Brain microvascular endothelial cell (primary cell): ENCODE measurements around the gene CIAPIN1.

Experiments
- DNase-seq: peaks from one replicate; pipeline ENCODE4 v3.0.0-alpha.2; 2020
- H3K27ac ChIP-seq: fragments of 250-450 bp; sonication (Bioruptor Pico); 2 replicates; pipeline ENCODE4 v1.5.1; 2020; ENCODE audit warnings: mild to moderate bottlenecking, moderate library complexity
- H3K27me3 ChIP-seq: fragments of 250-450 bp; sonication (Bioruptor Pico); replicated peaks from 2 replicates; pipeline ENCODE4 v1.5.1; 2020; ENCODE audit warnings: mild to moderate bottlenecking
- H3K36me3 ChIP-seq: fragments of 250-450 bp; sonication (Bioruptor Pico); replicated peaks from 2 replicates; pipeline ENCODE4 v1.5.1; 2020; ENCODE audit warnings: mild to moderate bottlenecking
- H3K4me3 ChIP-seq: 2 replicates; pipeline ENCODE4 v1.5.1; 2011; ENCODE audit warnings: low read depth, mild to moderate bottlenecking, control low read depth, low read length, moderate library complexity
- in situ Hi-C: cut with HindIII; loops from 2 replicates; pipeline ENCODE4 v1.10.0; 2017; ENCODE audit warnings: low sequenced_read_pairs, low pct_ligation_motif_present
- TF ChIP-seq, protein P1 (sequence below): IDR thresholded peaks from 2 replicates; pipeline ENCODE4 v1.5.1; 2011; ENCODE audit warnings: low read depth, mild to moderate bottlenecking, moderate library complexity, low read length, control low read depth, inconsistent platforms; ENCODE audit errors: missing control alignments

Gene CIAPIN1

DNA sequence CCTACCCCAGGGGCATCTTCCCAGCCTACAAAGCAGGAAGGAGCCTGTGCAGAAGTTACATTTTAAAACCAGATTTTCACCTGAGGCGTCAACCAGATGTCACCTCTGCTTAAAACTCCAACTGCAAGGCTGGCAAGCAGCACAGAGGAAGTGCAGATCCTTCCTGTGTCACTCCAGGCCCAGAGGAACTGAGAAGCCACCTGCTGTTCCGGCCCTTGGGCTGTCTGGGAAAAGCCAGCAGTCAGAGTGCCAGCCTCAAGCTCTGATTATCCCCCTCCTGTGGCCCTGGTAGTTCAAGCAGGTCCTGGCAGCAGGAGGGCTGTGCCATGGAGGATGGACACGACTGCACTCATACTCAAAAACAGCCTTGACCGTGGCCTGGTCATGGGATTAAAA is 25.5 kb upstream of the CIAPIN1 start:
- Histone ChIP-seq H3K36me3 (peaks cover 67% of the 10 kb centered on the region), H3K27ac (no peak overlapping the region), H3K27me3 (no peaks in the 10 kb centered on the region), H3K4me3 (no peak overlapping the region)
- no peak for DNase-seq
- TF ChIP-seq, protein P1, sequence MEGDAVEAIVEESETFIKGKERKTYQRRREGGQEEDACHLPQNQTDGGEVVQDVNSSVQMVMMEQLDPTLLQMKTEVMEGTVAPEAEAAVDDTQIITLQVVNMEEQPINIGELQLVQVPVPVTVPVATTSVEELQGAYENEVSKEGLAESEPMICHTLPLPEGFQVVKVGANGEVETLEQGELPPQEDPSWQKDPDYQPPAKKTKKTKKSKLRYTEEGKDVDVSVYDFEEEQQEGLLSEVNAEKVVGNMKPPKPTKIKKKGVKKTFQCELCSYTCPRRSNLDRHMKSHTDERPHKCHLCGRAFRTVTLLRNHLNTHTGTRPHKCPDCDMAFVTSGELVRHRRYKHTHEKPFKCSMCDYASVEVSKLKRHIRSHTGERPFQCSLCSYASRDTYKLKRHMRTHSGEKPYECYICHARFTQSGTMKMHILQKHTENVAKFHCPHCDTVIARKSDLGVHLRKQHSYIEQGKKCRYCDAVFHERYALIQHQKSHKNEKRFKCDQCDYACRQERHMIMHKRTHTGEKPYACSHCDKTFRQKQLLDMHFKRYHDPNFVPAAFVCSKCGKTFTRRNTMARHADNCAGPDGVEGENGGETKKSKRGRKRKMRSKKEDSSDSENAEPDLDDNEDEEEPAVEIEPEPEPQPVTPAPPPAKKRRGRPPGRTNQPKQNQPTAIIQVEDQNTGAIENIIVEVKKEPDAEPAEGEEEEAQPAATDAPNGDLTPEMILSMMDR: no peak
- in situ Hi-C loops: no loop called here

DNA sequence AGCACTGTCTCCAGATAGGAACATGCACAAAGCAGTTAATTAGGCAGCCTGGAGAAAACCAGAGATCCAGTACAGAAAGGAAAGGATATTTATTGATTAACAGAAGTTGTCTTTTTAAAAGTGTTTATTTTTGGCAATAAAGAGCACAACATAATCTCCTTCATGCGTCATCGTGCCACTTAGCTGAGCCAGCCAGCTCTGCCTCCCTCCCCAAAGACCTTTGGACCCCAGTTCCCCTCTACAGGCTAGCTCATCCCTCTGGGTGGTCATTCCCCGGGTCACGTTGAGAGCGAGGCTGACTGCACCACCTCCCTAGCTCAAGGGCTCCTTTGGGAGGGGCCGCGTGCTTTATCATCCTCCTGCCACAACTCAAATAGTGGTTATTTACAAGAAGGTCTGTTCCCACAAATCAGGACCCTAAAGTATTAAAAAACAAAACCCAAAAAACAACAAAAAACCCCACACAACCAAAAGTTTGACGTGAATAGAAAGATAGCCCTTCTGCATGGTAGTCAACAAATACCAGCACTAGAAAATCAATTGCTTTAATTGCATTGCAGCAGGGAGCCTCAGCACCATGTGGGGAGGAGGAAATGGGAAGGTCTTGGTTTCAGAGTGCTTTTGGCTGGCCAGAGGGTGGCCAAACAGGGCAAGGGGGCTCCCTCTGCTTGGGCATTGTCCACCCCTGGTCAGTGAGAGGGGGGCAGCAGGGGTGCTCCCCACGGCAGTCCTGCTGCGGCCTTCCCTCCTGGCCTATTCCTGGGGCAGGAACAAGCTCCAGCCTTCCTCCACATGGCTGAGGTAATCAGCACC is 24.9 kb upstream of the CIAPIN1 start:
- H3K27ac ChIP-seq: no peak overlapping the region
- TF ChIP-seq, protein P1: no peak
- no peaks in the 10 kb centered on the region for H3K27me3 ChIP-seq
- DNase-seq: no peak
- H3K36me3 ChIP-seq: peaks cover 68% of the 10 kb centered on the region
- H3K4me3 ChIP-seq: no peak overlapping the region
- in situ Hi-C loops: no loop called here

DNA sequence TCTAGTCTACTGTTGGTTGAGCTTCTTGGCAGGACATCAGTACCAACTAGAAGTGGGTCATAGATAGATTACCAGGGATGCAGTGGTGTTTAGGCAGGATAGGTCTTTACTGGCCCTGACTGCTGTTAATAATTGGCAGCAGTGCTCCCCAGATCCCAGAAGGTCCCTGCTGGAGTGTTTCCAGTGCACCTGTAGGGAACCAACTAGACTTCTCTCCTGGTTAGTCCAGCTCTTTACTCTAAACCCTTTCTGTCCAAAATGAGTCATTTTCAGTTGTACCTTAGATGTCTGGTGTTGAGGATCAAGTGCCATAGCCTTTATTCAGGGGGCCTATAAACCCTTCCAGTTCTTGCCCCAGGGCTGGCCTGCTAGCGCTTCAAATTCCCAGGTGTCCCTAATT is 24.0 kb upstream of the CIAPIN1 start:
- in situ Hi-C loops: no loop called here
- H3K36me3 ChIP-seq: peaks cover 77% of the 10 kb centered on the region

DNA sequence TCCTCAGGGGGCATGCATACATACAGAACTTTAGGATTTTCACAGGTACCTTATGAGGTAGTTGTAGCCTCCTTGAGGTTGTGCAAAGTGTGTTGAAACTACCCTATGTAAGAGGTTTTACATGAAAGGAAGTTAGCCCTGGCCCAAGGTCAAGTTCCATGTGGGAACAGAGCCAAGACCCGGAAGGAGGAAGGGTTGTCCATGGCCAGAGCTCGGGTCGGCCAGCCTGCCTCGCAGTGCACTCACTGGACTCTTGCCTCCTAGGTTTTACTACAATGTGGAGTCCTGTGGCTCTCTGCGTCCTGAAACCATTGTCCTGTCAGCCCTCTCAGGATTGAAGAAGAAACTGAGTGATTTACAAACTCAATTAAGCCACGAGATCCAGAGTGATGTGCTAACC is 23.5 kb upstream of the CIAPIN1 start:
- Histone ChIP-seq H3K36me3 (peaks cover 82% of the 10 kb centered on the region), H3K27me3 (no peaks in the 10 kb centered on the region), H3K27ac (no peak overlapping the region), H3K4me3 (no peak overlapping the region)
- TF ChIP-seq, protein P1: no peak
- in situ Hi-C loops: no loop called here
- DNase-seq: no peak

More for the DNA sequence above, 24.0 kb upstream of the CIAPIN1 start:
- TF ChIP-seq, protein P1: no peak
- Histone ChIP-seq H3K4me3 (no peak overlapping the region), H3K27ac (no peak overlapping the region), H3K27me3 (no peaks in the 10 kb centered on the region)
- DNase-seq: no peak

DNA sequence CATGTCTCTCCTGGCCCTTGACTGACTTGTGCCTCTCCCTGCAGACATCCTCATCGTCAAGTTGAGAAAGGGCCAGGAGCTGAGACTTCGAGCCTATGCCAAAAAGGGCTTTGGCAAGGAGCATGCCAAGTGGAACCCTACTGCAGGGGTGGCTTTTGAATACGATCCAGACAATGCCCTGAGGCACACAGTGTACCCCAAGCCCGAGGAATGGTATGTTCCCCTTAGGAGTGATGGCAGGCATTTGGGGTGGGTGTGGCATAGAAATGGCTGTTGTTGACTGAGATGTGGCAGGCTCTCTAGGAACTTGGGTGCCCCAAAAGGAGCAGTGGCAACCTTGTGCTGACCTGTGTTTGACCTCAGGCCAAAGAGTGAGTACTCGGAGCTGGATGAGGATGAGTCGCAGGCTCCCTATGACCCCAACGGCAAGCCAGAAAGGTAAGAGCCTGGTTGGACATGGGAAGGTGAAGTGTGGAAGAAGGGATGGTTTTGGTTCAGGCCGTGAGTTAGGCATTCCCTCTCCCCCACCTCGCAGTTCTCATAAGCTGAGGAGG is 22.8 kb upstream of the CIAPIN1 start:
- in situ Hi-C loops: no loop called here
- DNase-seq: no peak
- H3K27me3 ChIP-seq: no peaks in the 10 kb centered on the region
- peaks cover 85% of the 10 kb centered on the region for H3K36me3 ChIP-seq
- no peak overlapping the region for H3K27ac ChIP-seq
- TF ChIP-seq, protein P1: no peak
- no peak overlapping the region for H3K4me3 ChIP-seq
